Naive thymus-derived CD4-positive, alpha-beta T cell (primary cell): ENCODE measurements around the gene CDX4. TPM values are rescaled to one million over a fixed set of nuclear protein-coding genes. Genes with fewer than 3 reads are reported as not detected.
"Not testable (repeated sequence)": the region's sequence is repeated elsewhere in the genome, so short reads cannot be mapped to it uniquely, and the experiment has no call there.

Experiments used
- ATAC-seq: fragments of 150-1000 bp; cut with Tn5 transposase; 2 replicates; pipeline ENCODE4 v1.10.0; 2021; ENCODE audit warnings: mild to moderate bottlenecking, moderate library complexity
- CTCF ChIA-PET: fragments of 350-600 bp; sonication (Branson Sonifier 250); formaldehyde crosslinking; loops from one replicate; lab custom pipeline; 2021; ENCODE audit warnings: antibody characterized with exemption; lab: Charles Lee
- POLR2A ChIA-PET: fragments of 350-600 bp; sonication (Branson Sonifier 250); formaldehyde crosslinking; loops from one replicate; lab custom pipeline; 2021; ENCODE audit warnings: antibody characterized with exemption, inconsistent platforms; lab: Charles Lee
- DNase-seq, 9 donors: peaks; one replicate each; pipeline versions ENCODE4 v3.0.0 to v3.0.0-alpha.2; 2020 to 2022; ENCODE audit warnings: mixed read lengths in 1 of 9
- H3K27ac ChIP-seq: one replicate; pipeline ENCODE4 v1.7.0; 2013; ENCODE audit warnings: mild to moderate bottlenecking, low read depth, low read length, moderate library complexity
- H3K27me3 ChIP-seq, 2 donors: one replicate each; pipeline ENCODE4 v1.7.0; 2013; ENCODE audit warnings: low read length in 2 of 2, mild to moderate bottlenecking in 2 of 2, moderate library complexity in 2 of 2; ENCODE audit not compliant: control insufficient read depth in 2 of 2, insufficient read depth in 2 of 2
- H3K36me3 ChIP-seq, 3 experiments: 1 replicate in 2 of 3; 2 replicates in 1 of 3; pipeline ENCODE4 v1.7.0; 2013; ENCODE audit warnings: low read length in 3 of 3, mild to moderate bottlenecking in 3 of 3, moderate library complexity in 1 of 3; ENCODE audit not compliant: insufficient read depth in 3 of 3, control insufficient read depth in 2 of 3
- H3K4me1 ChIP-seq, 2 donors: one replicate each; pipeline ENCODE4 v1.7.0; 2013; ENCODE audit warnings: low read length in 2 of 2, mild to moderate bottlenecking in 2 of 2, moderate library complexity in 1 of 2; ENCODE audit not compliant: control insufficient read depth in 2 of 2, insufficient read depth in 2 of 2
- H3K4me3 ChIP-seq: 2 replicates; pipeline ENCODE4 v1.7.0; 2013; ENCODE audit warnings: mild to moderate bottlenecking, low read length
- H3K9me3 ChIP-seq, 3 experiments: 1 replicate in 2 of 3; 2 replicates in 1 of 3; pipeline ENCODE4 v1.7.0; 2013; ENCODE audit warnings: low read length in 3 of 3; ENCODE audit not compliant: control insufficient read depth in 2 of 3
- H3K27ac Mint-ChIP-seq, 9 donors: one replicate each; pipeline ENCODE4 v1.8.0; 2020 to 2022; ENCODE audit warnings: mixed read lengths in 9 of 9, mild to moderate bottlenecking in 8 of 9, moderate library complexity in 5 of 9, inconsistent platforms in 2 of 9
- H3K27me3 Mint-ChIP-seq, 5 donors: one replicate each; pipeline ENCODE4 v1.8.0; 2021 to 2022; ENCODE audit warnings: mixed read lengths in 5 of 5, mild to moderate bottlenecking in 1 of 5
- H3K36me3 Mint-ChIP-seq, 5 donors: one replicate each; pipeline ENCODE4 v1.8.0; 2020 to 2022; ENCODE audit warnings: mixed read lengths in 5 of 5, mild to moderate bottlenecking in 3 of 5, inconsistent platforms in 1 of 5
- H3K4me1 Mint-ChIP-seq, 7 donors: one replicate each; pipeline ENCODE4 v1.8.0; 2020 to 2022; ENCODE audit warnings: mixed read lengths in 7 of 7, mild to moderate bottlenecking in 3 of 7, inconsistent platforms in 1 of 7
- H3K4me3 Mint-ChIP-seq, 10 donors: one replicate each; pipeline ENCODE4 v1.8.0; 2020 to 2022; ENCODE audit warnings: mild to moderate bottlenecking in 10 of 10, mixed read lengths in 10 of 10, moderate library complexity in 6 of 10, inconsistent platforms in 2 of 10
- H3K9me3 Mint-ChIP-seq, 11 donors: one replicate each; pipeline ENCODE4 v1.8.0; 2020 to 2022; ENCODE audit warnings: mixed read lengths in 11 of 11, mild to moderate bottlenecking in 4 of 11, inconsistent platforms in 1 of 11, moderate library complexity in 1 of 11
- intact Hi-C, 2 donors: fragments of 100-400 bp; cut with micrococcal nuclease; formaldehyde crosslinking; loops; one replicate each; pipeline ENCODE4 v1.15.1; 2023
- polyA plus RNA-seq, 2 donors: library from polyadenylated mRNA; unstranded; fragments of 300-500 nt; fragmentation: Illumina TruSeq; gene quantifications; one replicate each; pipeline ENCODE4 v1.2.3, GENCODE V29; 2021
- total RNA-seq, 6 experiments: library from RNA in 5 of 6; stranded (reverse) in 5 of 6; gene quantifications; 1 replicate in 5 of 6; 2 replicates in 1 of 6; pipeline ENCODE4 v1.2.3 and lab custom pipeline; 2021 to 2026

Gene CDX4
- total and polyA plus RNA-seq, 7 experiments from 2014 or later = not detected

DNA sequence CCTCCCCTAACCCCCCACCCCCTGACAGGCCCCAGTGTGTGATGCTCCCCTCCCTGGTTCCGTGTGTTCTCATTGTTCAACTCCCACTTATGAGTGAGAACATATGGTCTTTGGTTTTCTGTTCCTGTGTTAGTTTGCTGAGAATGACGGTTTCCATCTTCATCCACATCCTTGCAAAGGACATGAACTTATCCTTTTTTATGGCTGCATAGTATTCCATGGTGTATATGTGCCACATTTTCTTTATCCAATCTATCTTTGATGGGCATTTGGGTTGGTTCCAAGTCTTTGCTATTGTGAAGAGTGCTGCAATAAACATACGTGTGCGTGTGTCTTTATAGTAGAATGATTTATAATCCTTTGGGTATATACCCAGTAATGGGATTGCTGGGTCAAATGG, 45.3 kb downstream of the CDX4 start:
- H3K4me3 Mint-ChIP-seq, H3K27ac Mint-ChIP-seq, H3K4me3 ChIP-seq, DNase-seq, H3K36me3 ChIP-seq, H3K4me1 ChIP-seq, H3K4me1 Mint-ChIP-seq, H3K27me3 Mint-ChIP-seq, intact Hi-C loops, H3K36me3 Mint-ChIP-seq, H3K27ac ChIP-seq, ATAC-seq, H3K9me3 ChIP-seq, H3K27me3 ChIP-seq, CTCF ChIA-PET, POLR2A ChIA-PET: not testable (repeated sequence)
- peaks cover 2 to 47% (median 12%) of the 10 kb centered on the region in 11 donors for H3K9me3 Mint-ChIP-seq

Other genes with a start within 250 kb of the CDX4 start
- gene NAP1L2, start 232.2 kb upstream of the CDX4 start, total RNA-seq = 10 to 100 TPM in 2 of 5 experiments, 1 to 10 TPM in 3; 2.5 to 17.4 (median 2.8) TPM
- 1 to 10 TPM; 1.8 to 2.9 TPM for gene NAP1L2, start 232.2 kb upstream of the CDX4 start, polyA plus RNA-seq
- 10 to 100 TPM in 3 of 5 experiments, 1 to 10 TPM in 2; 7.8 to 17.3 (median 10.7) TPM for gene CHIC1, start 116.1 kb downstream of the CDX4 start, total RNA-seq
- 1 to 10 TPM; 1.6 to 3.6 TPM for gene CHIC1, start 116.1 kb downstream of the CDX4 start, polyA plus RNA-seq